H1 (cell line): ENCODE measurements around the gene LHFPL6. TPM values are rescaled to one million over a fixed set of nuclear protein-coding genes. Genes with fewer than 3 reads are reported as not detected.

ENCODE experiments used
- CTCF ChIA-PET: fragments of 300-600 bp; sonication (Branson Sonifier 250); formaldehyde crosslinking; loops from one replicate; lab custom pipeline; 2021; ENCODE audit not compliant: partially characterized antibody; lab: Charles Lee
- POLR2A ChIA-PET: fragments of 300-600 bp; sonication (Branson Sonifier 250); formaldehyde crosslinking; loops from one replicate; lab custom pipeline; 2021; ENCODE audit warnings: inconsistent platforms; ENCODE audit not compliant: partially characterized antibody; lab: Charles Lee
- DNase-seq, 2 experiments: peaks; one replicate each; pipeline versions ENCODE4 v3.0.0 to v3.0.0-alpha.2; 2010 to 2022; ENCODE audit warnings: low spot score in 2 of 2, low read depth in 1 of 2, mixed read lengths in 1 of 2
- FAIRE-seq: peaks from 2 replicates; lab custom pipeline; 2011; peaks lifted over from hg19 to GRCh38; lab: Jason Lieb, UNC
- H2AFZ ChIP-seq: 2 replicates; pipeline ENCODE4 v1.8.1; 2012; ENCODE audit warnings: low read length, inconsistent platforms
- H2AK5ac ChIP-seq: 2 replicates; pipeline ENCODE4 v1.6.1; 2013; ENCODE audit warnings: low read depth, low read length
- H2BK120ac ChIP-seq: replicated peaks from 2 replicates; pipeline ENCODE3; 2013; ENCODE audit warnings: low read depth, low read length, inconsistent platforms
- H2BK12ac ChIP-seq: 2 replicates; pipeline ENCODE4 v1.6.1; 2013; ENCODE audit warnings: low read depth, low read length
- H2BK15ac ChIP-seq: 2 replicates; pipeline ENCODE4 v1.6.1; 2013; ENCODE audit warnings: low read length
- H2BK20ac ChIP-seq: 2 replicates; pipeline ENCODE4 v1.6.1; 2013; ENCODE audit warnings: low read length
- H2BK5ac ChIP-seq: 2 replicates; pipeline ENCODE4 v1.6.1; 2013; ENCODE audit warnings: low read depth, low read length
- H3K14ac ChIP-seq: 2 replicates; pipeline ENCODE4 v1.6.1; 2013; ENCODE audit warnings: inconsistent platforms; ENCODE audit not compliant: insufficient read length
- H3K18ac ChIP-seq: 2 replicates; pipeline ENCODE4 v1.6.1; 2013; ENCODE audit warnings: low read length; ENCODE audit errors: extremely low read depth
- H3K23ac ChIP-seq: 2 replicates; pipeline ENCODE4 v1.6.1; 2013; ENCODE audit warnings: inconsistent platforms; ENCODE audit not compliant: insufficient read length
- H3K23me2 ChIP-seq: 2 replicates; pipeline ENCODE4 v1.6.1; 2013; ENCODE audit warnings: low read depth, low read length
- H3K27ac ChIP-seq: 2 replicates; pipeline ENCODE4 v1.6.1; 2011; ENCODE audit warnings: low read depth, low read length, inconsistent platforms
- H3K27me3 ChIP-seq, 4 experiments: replicated peaks in 1 of 4; 1 replicate in 1 of 4; 2 replicates in 3 of 4; pipeline versions ENCODE4 v1.6.1 to v1.8.1; 2011 to 2013; ENCODE audit warnings: low read length in 3 of 4, mild to moderate bottlenecking in 3 of 4, inconsistent platforms in 2 of 4, mixed read lengths in 2 of 4, moderate library complexity in 1 of 4; ENCODE audit not compliant: control insufficient read depth in 3 of 4, insufficient read depth in 3 of 4; ENCODE audit errors: extremely low read depth in 1 of 4
- H3K36me3 ChIP-seq, 4 experiments: 2 replicates each; pipeline versions ENCODE4 v1.6.1 to v1.8.1; 2011 to 2013; ENCODE audit warnings: mild to moderate bottlenecking in 4 of 4, low read length in 3 of 4, moderate library complexity in 2 of 4, control low read depth in 1 of 4, inconsistent platforms in 1 of 4; ENCODE audit not compliant: insufficient read depth in 4 of 4, control insufficient read depth in 2 of 4
- H3K4ac ChIP-seq: replicated peaks from 2 replicates; pipeline ENCODE3; 2013; ENCODE audit warnings: low read length, low read depth, mixed read lengths, inconsistent platforms; ENCODE audit not compliant: insufficient read length
- H3K4me1 ChIP-seq, 4 experiments: replicated peaks in 1 of 4; 1 replicate in 1 of 4; 2 replicates in 3 of 4; pipeline versions ENCODE4 v1.6.1 to v1.8.1; 2011 to 2013; ENCODE audit warnings: low read length in 3 of 4, inconsistent platforms in 2 of 4, mixed read lengths in 1 of 4; ENCODE audit not compliant: insufficient read depth in 4 of 4, control insufficient read depth in 3 of 4
- H3K4me2 ChIP-seq, 2 experiments: 2 replicates each; pipeline versions ENCODE4 v1.6.1 to v1.8.1; 2011 to 2013; ENCODE audit warnings: low read depth in 2 of 2, low read length in 2 of 2, control low read depth in 1 of 2, inconsistent platforms in 1 of 2, mild to moderate bottlenecking in 1 of 2; ENCODE audit not compliant: insufficient read depth in 1 of 2
- H3K4me3 ChIP-seq, 4 experiments: fragments of 200-600, 300-600 bp in 1 of 4; sonication (generic), shearing (Covaris generic), sonication (Bioruptor Twin) in 1 of 4; 2 replicates each; pipeline versions ENCODE4 v1.5.1 to v1.8.1; 2011 to 2016; ENCODE audit warnings: low read length in 4 of 4, low read depth in 3 of 4, control low read depth in 2 of 4, inconsistent platforms in 2 of 4, mild to moderate bottlenecking in 2 of 4, mixed read lengths in 1 of 4, moderate library complexity in 1 of 4; ENCODE audit not compliant: insufficient read depth in 2 of 4; ENCODE audit errors: extremely low read depth in 1 of 4
- H3K56ac ChIP-seq: replicated peaks from 2 replicates; pipeline ENCODE3; 2013; ENCODE audit warnings: low read depth, mild to moderate bottlenecking, mixed read lengths, low read length, inconsistent platforms; ENCODE audit not compliant: insufficient read length
- H3K79me1 ChIP-seq: 2 replicates; pipeline ENCODE4 v1.6.1; 2013; ENCODE audit warnings: low read depth, low read length, control low read depth
- H3K79me2 ChIP-seq, 2 experiments: 2 replicates each; pipeline versions ENCODE4 v1.6.1 to v1.8.1; 2012 to 2013; ENCODE audit warnings: low read length in 2 of 2, mild to moderate bottlenecking in 2 of 2, inconsistent platforms in 1 of 2; ENCODE audit not compliant: insufficient read depth in 2 of 2, control insufficient read depth in 1 of 2
- H3K9ac ChIP-seq, 4 experiments: replicated peaks in 1 of 4; 1 replicate in 1 of 4; 2 replicates in 3 of 4; pipeline versions ENCODE4 v1.6.1 to v1.8.1; 2011 to 2013; ENCODE audit warnings: low read depth in 3 of 4, low read length in 3 of 4, control low read depth in 2 of 4, mild to moderate bottlenecking in 2 of 4, moderate library complexity in 2 of 4, inconsistent platforms in 1 of 4; ENCODE audit errors: extremely low read depth in 1 of 4
- H3K9me3 ChIP-seq, 2 experiments: 2 replicates each; pipeline versions ENCODE4 v1.6.1 to v1.8.1; 2012 to 2013; ENCODE audit warnings: mild to moderate bottlenecking in 2 of 2, moderate library complexity in 2 of 2, control low read depth in 1 of 2, inconsistent platforms in 1 of 2, low read depth in 1 of 2, low read length in 1 of 2, mixed read lengths in 1 of 2; ENCODE audit not compliant: insufficient read depth in 2 of 2
- H4K20me1 ChIP-seq, 2 experiments: replicated peaks in 1 of 2; 2 replicates each; pipeline versions ENCODE3 to v1.8.1; 2011 to 2013; ENCODE audit warnings: inconsistent platforms in 2 of 2, low read length in 2 of 2, mild to moderate bottlenecking in 1 of 2; ENCODE audit not compliant: insufficient read depth in 2 of 2, control insufficient read depth in 1 of 2
- H4K5ac ChIP-seq: 2 replicates; pipeline ENCODE4 v1.6.1; 2013; ENCODE audit warnings: low read length, low read depth, mixed read lengths, inconsistent platforms; ENCODE audit not compliant: insufficient read length
- H4K8ac ChIP-seq: 2 replicates; pipeline ENCODE4 v1.8.0; 2013; ENCODE audit warnings: mild to moderate bottlenecking, moderate library complexity, low read length, inconsistent platforms; ENCODE audit not compliant: insufficient read depth; ENCODE audit errors: extremely low read depth
- H4K91ac ChIP-seq: replicated peaks from 2 replicates; pipeline ENCODE3; 2013; ENCODE audit warnings: low read length, mixed read lengths, inconsistent platforms; ENCODE audit not compliant: insufficient read length
- CBX5 ChIP-seq: fragments of 300-800, 300-1000 bp; sonication (generic); IDR thresholded peaks from 2 replicates; pipeline ENCODE4 v1.7.1; 2016; ENCODE audit warnings: antibody characterized with exemption, low read length, low read depth
- PHF8 ChIP-seq: fragments of 200-600 bp; sonication (generic); conservative IDR thresholded peaks from 2 replicates; pipeline ENCODE4 v1.7.1; 2012; ENCODE audit warnings: low read depth, mild to moderate bottlenecking, inconsistent platforms, low read length, moderate library complexity
- SIRT6 ChIP-seq: IDR thresholded peaks from one replicate; pipeline ENCODE4 v1.7.1; 2012; ENCODE audit warnings: low read length, inconsistent platforms
- SP2 ChIP-seq: IDR thresholded peaks from 2 replicates; pipeline ENCODE4 v1.6.1; 2012; ENCODE audit warnings: mild to moderate bottlenecking, low read length, inconsistent platforms
- polyA plus RNA-seq, 7 experiments: library from polyadenylated mRNA; depleted of rRNA in 3 of 7; stranded (reverse) in 5 of 7; unstranded in 2 of 7; fragments of >200 nt in 5 of 7; fragments of 200-250 nt in 2 of 7; gene quantifications; 1 replicate in 5 of 7; 2 replicates in 1 of 7; 4 replicates in 1 of 7; pipeline versions ENCODE4 v1.2.1 to v1.2.3, GENCODE V29; 2011 to 2013; ENCODE audit warnings: missing spikeins in 2 of 7, mixed read lengths in 2 of 7
- total RNA-seq: library from RNA; stranded (reverse); fragmentation: NEBNext Ultra II Directional; extraction: Animal tissue kit (Norgen Biotek cat#: 25700); gene quantifications from 2 replicates; pipeline ENCODE4 v1.2.1, GENCODE V29; 2021

Gene LHFPL6
- total and polyA plus RNA-seq, 2 of the 8 experiments (the other 6 are each of a cell fraction or from before 2014, with no cell fraction given): 7.6 to 17.0 TPM

GRCh38 chr13:39486758-39487157 lies 116.2 kb downstream of the LHFPL6 start:
- no peak overlapping the region for H3K23ac ChIP-seq
- H2BK20ac ChIP-seq: no peak overlapping the region
- H2BK15ac ChIP-seq: no peak overlapping the region
- ChIA-PET CTCF (no interaction called here), POLR2A (interaction anchor here (0.7 to 2.0 kb wide), 3 partner anchors 10 to 20 kb away, joined by 3 to 6 read pairs (median 3); no protein-coding TSS in a partner anchor)
- H3K56ac ChIP-seq: no peak overlapping the region
- no peak overlapping the region for H2BK5ac ChIP-seq
- DNase-seq (no peak), FAIRE-seq (no peak)
- TF ChIP-seq CBX5 (no peak), SIRT6 (no peak), SP2 (no peak), PHF8 (no peak)
- no peaks in the 10 kb centered on the region for H4K20me1 ChIP-seq
- H3K79me2 ChIP-seq: no peaks in the 10 kb centered on the region
- peak overlapping the region; percentile 49 for H2BK120ac ChIP-seq
- H3K4me3 ChIP-seq: no peak overlapping the region
- H3K23me2 ChIP-seq: no peaks in the 10 kb centered on the region
- H3K14ac ChIP-seq: no peak overlapping the region
- H3K27ac ChIP-seq: no peak overlapping the region
- no peak overlapping the region for H2AFZ ChIP-seq
- no peaks in the 10 kb centered on the region for H3K36me3 ChIP-seq
- no peak overlapping the region for H3K4ac ChIP-seq
- no peak overlapping the region for H2BK12ac ChIP-seq
- H3K4me1 ChIP-seq: peaks cover 10 to 25% (median 21%) of the 10 kb centered on the region in 4 experiments
- H3K18ac ChIP-seq: no peak overlapping the region
- no peaks in the 10 kb centered on the region for H3K27me3 ChIP-seq
- H3K79me1 ChIP-seq: no peaks in the 10 kb centered on the region
- H4K8ac ChIP-seq: no peak overlapping the region
- no peak overlapping the region for H3K9ac ChIP-seq
- no peak overlapping the region for H3K4me2 ChIP-seq
- no peak overlapping the region for H2AK5ac ChIP-seq
- H4K5ac ChIP-seq: no peak overlapping the region
- no peaks in the 10 kb centered on the region for H3K9me3 ChIP-seq
- H4K91ac ChIP-seq: no peak overlapping the region
